Muscle layer of duodenum (tissue), 2 donors: Measurements from ENCODE around the gene MATN1.

Experiments
- H3K27ac ChIP-seq: one replicate; pipeline ENCODE4 v1.7.0; 2013; ENCODE audit warnings: mild to moderate bottlenecking, low read length
- H3K27me3 ChIP-seq: one replicate; pipeline ENCODE4 v1.7.0; 2013; ENCODE audit warnings: low read depth, mild to moderate bottlenecking, control low read depth, low read length
- H3K36me3 ChIP-seq, 2 donors: one replicate each; pipeline ENCODE4 v1.7.0; 2013; ENCODE audit warnings: low read length in 2 of 2, control low read depth in 1 of 2, mild to moderate bottlenecking in 1 of 2; ENCODE audit not compliant: insufficient read depth in 2 of 2, control insufficient read depth in 1 of 2
- H3K4me1 ChIP-seq, 2 donors: one replicate each; pipeline ENCODE4 v1.7.0; 2013; ENCODE audit warnings: low read length in 2 of 2, mild to moderate bottlenecking in 2 of 2, control low read depth in 1 of 2, moderate library complexity in 1 of 2; ENCODE audit not compliant: insufficient read depth in 2 of 2, control insufficient read depth in 1 of 2
- H3K4me3 ChIP-seq, 2 donors: one replicate each; pipeline ENCODE4 v1.7.0; 2013; ENCODE audit warnings: low read length in 2 of 2, low read depth in 1 of 2, mild to moderate bottlenecking in 1 of 2
- H3K9me3 ChIP-seq, 2 donors: one replicate each; pipeline ENCODE4 v1.7.0; 2013; ENCODE audit warnings: low read length in 2 of 2, control low read depth in 1 of 2, mild to moderate bottlenecking in 1 of 2; ENCODE audit not compliant: control insufficient read depth in 1 of 2
- donor health status: healthy.

MATN1 gene

GRCh38 chr1:30708361-30708728, 15.0 kb downstream of the MATN1 start:
- Histone ChIP-seq H3K9me3 (no peaks in the 10 kb centered on the region), H3K36me3 (no peaks in the 10 kb centered on the region), H3K4me3 (no peak overlapping the region), H3K4me1 (peaks cover 0 to 20% of the 10 kb centered on the region in 2 donors), H3K27ac (no peak overlapping the region), H3K27me3 (no peaks in the 10 kb centered on the region)

GRCh38 chr1:30707412-30708360, 15.7 kb downstream of the MATN1 start:
- Histone ChIP-seq H3K36me3 (no peaks in the 10 kb centered on the region), H3K27ac (no peak overlapping the region), H3K4me1 (peaks cover 0 to 20% of the 10 kb centered on the region in 2 donors), H3K9me3 (no peaks in the 10 kb centered on the region), H3K4me3 (no peak overlapping the region), H3K27me3 (no peaks in the 10 kb centered on the region)

DNA sequence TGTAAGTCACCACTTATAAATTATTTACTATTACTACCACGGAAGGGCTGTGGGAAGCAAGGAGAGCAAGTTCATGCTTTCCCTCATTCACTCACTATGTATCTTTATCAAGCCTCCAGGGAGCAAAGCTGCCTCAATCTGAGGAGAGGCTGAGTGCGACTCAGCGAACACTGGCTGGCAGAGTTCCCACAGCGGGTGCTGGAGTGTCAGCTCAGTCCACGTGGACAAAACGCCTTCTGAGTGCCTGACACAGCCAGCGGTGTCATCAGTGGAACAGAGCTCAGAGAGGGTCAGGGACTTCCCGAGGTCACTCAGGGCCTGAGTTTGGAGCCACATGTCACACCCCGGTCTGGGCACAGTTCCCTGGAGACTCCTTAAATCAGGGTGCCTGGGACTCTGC, 16.9 kb downstream of the MATN1 start:
- Histone ChIP-seq H3K4me1 (peaks cover 0 to 20% of the 10 kb centered on the region in 2 donors), H3K4me3 (no peak overlapping the region), H3K9me3 (no peaks in the 10 kb centered on the region), H3K27ac (no peak overlapping the region), H3K27me3 (no peaks in the 10 kb centered on the region), H3K36me3 (no peaks in the 10 kb centered on the region)

DNA sequence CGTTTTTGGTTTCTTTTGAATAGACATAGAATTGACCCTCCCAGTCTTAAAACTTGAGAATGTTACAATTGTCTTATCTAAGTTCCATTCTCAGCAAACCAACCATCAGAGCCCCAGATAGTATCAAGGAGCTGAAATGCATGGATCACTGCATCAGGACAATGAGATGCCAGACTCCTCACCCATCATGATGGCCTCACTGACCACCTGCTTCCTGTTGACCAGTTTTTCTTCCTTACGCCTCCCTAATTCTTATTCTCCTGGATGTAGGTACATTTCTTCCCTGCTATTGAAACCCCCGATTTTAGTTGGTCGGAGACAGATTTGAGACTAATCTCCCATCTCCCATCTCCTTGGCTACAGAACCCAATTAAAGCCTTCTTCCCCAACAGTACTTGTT, 17.7 kb downstream of the MATN1 start:
- no peaks in the 10 kb centered on the region for H3K9me3 ChIP-seq
- no peak overlapping the region for H3K27ac ChIP-seq
- peaks cover 0 to 27% of the 10 kb centered on the region in 2 donors for H3K4me1 ChIP-seq
- H3K36me3 ChIP-seq, result no peaks in the 10 kb centered on the region
- no peaks in the 10 kb centered on the region for H3K27me3 ChIP-seq
- no peak overlapping the region for H3K4me3 ChIP-seq

DNA sequence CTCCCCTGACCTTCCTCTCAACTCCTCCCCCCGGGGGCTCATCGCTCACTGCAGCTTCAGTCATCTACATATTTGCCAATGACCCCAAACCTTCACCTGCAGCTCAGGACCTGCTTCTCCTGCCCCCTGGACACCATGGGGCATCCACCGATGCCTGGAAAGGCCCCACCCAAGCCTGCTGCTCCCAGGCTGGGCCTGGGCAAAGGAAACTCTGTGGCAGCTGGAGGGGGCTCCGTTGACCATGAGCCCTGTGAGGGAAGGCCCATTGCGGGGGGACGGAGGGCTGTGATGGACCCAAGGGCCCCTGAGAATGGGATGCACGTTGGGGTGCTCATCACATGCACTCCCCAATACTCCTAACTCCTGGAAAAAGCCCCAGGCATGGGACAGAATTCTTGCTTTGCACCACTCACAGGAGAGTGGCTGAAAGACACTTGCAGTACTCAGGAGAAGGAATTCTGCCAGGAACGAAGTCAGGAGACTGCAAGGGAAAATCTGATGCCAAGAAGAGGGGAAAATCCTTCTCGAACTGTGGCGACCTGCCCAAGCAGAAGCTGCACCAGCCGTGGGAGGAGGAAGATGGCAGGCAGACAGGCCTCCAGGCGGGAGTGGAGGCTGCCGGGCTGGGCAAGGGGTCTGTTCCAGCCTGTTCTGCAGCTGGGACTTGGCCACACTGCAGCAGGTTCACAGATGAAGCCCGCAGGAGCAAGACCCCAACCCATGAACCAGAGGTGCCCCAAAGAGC, 18.4 kb downstream of the MATN1 start:
- no peak overlapping the region for H3K27ac ChIP-seq

DNA sequence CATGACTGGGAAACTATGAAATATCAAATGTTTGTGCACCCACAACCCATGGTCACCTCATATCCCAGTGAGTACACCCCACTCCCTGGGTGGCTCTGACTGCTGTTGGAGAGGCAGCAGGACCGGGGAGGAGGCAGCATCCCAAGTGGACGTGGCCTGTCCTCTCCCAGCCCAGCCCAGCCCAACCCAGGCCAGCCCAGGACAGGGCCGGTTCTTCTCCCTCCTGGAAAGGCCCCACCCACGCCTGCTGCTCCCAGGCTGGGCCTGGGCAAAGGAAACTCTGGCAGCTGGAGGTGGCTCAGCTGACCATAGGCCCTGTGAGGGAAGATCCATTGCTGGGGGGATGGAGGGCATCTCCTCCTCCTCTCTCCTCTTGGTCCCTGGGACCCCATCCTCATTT, 19.1 kb downstream of the MATN1 start:
- Histone ChIP-seq H3K36me3 (no peaks in the 10 kb centered on the region), H3K27ac (no peak overlapping the region)

More for the DNA sequence above, 18.4 kb downstream of the MATN1 start:
- Histone ChIP-seq H3K4me1 (peaks cover 0 to 28% of the 10 kb centered on the region in 2 donors), H3K9me3 (no peaks in the 10 kb centered on the region), H3K36me3 (no peaks in the 10 kb centered on the region), H3K27me3 (no peaks in the 10 kb centered on the region), H3K4me3 (no peak overlapping the region)

DNA sequence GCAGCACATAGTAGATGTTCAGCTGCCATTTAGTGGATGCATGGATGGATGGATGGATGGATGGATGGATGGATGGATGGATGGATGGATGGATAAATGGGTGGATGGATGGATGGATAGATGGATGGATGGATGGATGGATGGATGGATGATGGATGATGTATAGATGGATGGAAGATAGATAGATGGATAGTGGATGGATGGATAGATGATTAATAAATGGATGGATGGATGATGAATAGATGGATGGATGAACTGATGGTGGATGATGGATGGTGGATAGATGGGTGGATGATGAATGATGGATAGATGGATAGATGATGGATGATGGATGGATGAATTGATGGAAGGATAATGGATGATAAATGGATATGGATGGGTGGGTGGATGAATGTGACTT, 20.6 kb downstream of the MATN1 start:
- Histone ChIP-seq H3K36me3 (no peaks in the 10 kb centered on the region), H3K27me3 (no peaks in the 10 kb centered on the region), H3K4me3 (no peak overlapping the region), H3K9me3 (no peaks in the 10 kb centered on the region), H3K27ac (no peak overlapping the region), H3K4me1 (peaks cover 5 to 23% of the 10 kb centered on the region in 2 donors)

More for the DNA sequence above, 19.1 kb downstream of the MATN1 start:
- Histone ChIP-seq H3K4me3 (no peak overlapping the region), H3K27me3 (no peaks in the 10 kb centered on the region), H3K4me1 (peaks cover 0 to 28% of the 10 kb centered on the region in 2 donors), H3K9me3 (no peaks in the 10 kb centered on the region)

DNA sequence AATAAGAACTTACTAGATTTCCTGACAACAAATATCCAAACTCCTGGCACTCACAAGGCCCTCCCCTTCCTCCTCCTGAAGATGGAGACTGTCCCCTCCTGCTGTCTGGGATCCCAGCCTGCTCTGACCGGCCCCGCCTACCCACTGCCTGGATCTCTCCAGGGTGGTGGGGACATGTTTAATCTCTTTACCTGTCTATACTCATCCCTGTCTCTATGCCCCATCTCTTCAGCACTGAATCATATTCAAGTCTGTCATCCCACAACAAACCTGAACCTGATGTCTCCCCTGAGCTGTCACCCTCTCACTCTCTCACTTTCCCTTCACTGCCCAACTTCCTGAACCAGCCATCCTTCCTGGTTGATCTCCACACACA, 22.1 kb downstream of the MATN1 start:
- no peak overlapping the region for H3K27ac ChIP-seq

GRCh38 chr1:30700528-30701257, 22.7 kb downstream of the MATN1 start:
- H3K4me1 ChIP-seq, result peaks cover 6 to 21% of the 10 kb centered on the region in 2 donors

More for the DNA sequence above, 22.1 kb downstream of the MATN1 start:
- H3K27me3 ChIP-seq, result no peaks in the 10 kb centered on the region
- H3K36me3 ChIP-seq, result no peaks in the 10 kb centered on the region
- H3K4me3 ChIP-seq, result no peak overlapping the region
- H3K4me1 ChIP-seq, result peaks cover 6 to 21% of the 10 kb centered on the region in 2 donors
- no peaks in the 10 kb centered on the region for H3K9me3 ChIP-seq

DNA sequence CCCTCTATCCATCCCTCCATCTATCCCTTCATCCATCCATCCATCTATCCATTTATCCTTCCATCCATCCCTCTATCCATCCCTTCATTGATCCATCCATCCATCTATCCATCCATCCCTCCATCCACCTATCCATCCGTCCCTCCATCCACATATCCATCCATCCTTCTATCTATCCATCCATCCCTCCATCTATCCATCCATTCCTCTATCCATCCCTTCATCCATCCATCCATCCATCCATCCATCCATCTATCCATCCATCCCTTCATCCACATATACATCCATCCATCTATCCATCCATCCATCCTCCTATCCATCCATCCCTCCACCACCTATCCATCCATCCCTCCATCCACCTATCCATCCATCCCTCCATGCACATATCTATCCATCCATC, 23.6 kb downstream of the MATN1 start:
- Histone ChIP-seq H3K4me1 (peaks cover 6 to 14% of the 10 kb centered on the region in 2 donors), H3K27me3 (no peaks in the 10 kb centered on the region), H3K9me3 (no peaks in the 10 kb centered on the region), H3K36me3 (no peaks in the 10 kb centered on the region), H3K4me3 (no peak overlapping the region), H3K27ac (no peak overlapping the region)

More at GRCh38 chr1:30700528-30701257, 22.7 kb downstream of the MATN1 start:
- no peaks in the 10 kb centered on the region for H3K9me3 ChIP-seq
- no peaks in the 10 kb centered on the region for H3K36me3 ChIP-seq
- no peak overlapping the region for H3K27ac ChIP-seq
- no peaks in the 10 kb centered on the region for H3K27me3 ChIP-seq
- H3K4me3 ChIP-seq, result no peak overlapping the region
